ENCODE measurements around the gene C14orf180.

Gene C14orf180

DNA sequence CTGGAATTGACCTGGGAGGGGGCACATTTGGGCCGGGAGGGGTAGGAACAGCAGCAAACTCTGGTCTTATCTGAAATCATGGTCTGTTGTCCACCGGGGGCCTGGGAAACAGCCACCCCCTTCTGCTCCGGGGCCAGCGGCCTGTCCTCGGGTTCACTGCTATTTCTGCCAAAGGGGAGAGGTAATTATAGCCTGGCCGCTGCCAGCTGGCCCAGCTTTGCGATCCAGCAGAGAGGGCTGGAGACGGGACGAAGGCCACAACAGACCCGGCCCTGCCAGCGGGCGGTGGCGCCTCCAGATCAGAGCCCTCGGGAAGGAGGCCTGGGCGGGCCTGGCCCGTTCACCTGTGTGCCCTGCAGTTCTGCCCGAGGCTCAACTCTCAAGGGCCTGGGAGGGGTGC is at the start of gene C14orf180:
Gene C14orf180 (plus strand): TSS at position 258 of the 400 bp plus-strand sequence. CDS start 6,667 bp downstream, outside the sequence.
- no peak within 1 kb of the TSS for H3K27ac ChIP-seq
- TF ChIP-seq, protein P1, sequence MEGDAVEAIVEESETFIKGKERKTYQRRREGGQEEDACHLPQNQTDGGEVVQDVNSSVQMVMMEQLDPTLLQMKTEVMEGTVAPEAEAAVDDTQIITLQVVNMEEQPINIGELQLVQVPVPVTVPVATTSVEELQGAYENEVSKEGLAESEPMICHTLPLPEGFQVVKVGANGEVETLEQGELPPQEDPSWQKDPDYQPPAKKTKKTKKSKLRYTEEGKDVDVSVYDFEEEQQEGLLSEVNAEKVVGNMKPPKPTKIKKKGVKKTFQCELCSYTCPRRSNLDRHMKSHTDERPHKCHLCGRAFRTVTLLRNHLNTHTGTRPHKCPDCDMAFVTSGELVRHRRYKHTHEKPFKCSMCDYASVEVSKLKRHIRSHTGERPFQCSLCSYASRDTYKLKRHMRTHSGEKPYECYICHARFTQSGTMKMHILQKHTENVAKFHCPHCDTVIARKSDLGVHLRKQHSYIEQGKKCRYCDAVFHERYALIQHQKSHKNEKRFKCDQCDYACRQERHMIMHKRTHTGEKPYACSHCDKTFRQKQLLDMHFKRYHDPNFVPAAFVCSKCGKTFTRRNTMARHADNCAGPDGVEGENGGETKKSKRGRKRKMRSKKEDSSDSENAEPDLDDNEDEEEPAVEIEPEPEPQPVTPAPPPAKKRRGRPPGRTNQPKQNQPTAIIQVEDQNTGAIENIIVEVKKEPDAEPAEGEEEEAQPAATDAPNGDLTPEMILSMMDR (conservative IDR thresholded peaks at IDR 0.05) = no peak

DNA sequence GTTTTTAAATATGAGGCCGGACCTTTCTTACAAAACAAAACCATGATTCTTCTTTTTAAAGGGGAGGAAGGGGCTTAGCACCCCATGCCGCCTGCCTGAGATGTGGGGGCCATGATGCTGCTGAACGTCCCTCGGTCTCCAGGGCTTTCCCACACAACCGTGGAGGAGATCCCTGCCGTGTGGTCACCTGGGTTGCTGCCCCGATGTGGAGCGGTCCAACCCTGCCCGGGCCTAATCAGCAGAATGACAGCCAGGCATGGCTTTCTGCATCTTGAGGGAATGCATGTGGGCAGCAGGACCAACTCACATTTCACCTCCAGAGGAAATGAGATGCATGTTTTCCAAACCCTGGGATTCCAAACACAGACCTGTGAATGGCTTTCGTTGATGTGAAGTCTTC is 48.9 kb upstream of the C14orf180 start:
- TF ChIP-seq, protein P1 (conservative IDR thresholded peaks at IDR 0.05) = no peak
- no peak overlapping the region for H3K27ac ChIP-seq

DNA sequence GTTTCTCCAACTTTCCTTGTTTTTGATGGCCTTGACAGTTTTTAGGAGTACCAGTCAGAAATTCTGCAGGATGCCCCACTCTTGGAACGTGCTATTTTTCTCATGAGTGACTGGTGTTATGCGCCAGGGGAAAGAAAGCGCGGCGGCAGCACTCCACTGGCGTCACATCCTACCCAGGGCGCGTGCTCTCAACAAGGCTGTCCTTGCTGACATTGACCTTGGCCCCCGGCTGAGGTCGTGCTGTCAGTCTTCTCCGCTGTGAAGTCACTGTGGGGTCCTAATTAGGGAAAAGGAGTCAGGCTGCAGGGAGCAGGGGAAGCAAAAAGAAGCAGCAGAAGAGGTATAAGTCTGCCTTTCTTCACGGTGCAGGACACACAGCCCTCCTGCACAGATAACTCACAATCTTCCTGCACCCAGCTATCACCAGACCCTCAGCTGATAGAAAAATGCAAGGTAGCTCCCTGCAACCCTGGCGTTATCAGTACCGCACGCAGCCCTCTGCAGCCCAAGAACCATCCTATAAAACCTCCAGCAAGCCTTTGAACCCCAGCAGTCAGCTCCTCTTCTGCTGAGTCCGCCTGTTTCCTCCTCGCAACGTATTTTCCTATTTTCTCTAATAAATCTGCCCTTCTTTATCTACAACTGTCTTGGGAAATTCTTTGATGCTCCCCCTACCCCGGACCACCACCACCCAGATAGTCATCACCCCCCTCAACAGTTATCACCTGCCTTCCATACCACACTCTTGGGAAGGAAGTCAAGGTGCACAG is 48.0 kb upstream of the C14orf180 start:
- H3K27ac ChIP-seq = no peak overlapping the region
- TF ChIP-seq, protein P1 (conservative IDR thresholded peaks at IDR 0.05) = no peak

DNA sequence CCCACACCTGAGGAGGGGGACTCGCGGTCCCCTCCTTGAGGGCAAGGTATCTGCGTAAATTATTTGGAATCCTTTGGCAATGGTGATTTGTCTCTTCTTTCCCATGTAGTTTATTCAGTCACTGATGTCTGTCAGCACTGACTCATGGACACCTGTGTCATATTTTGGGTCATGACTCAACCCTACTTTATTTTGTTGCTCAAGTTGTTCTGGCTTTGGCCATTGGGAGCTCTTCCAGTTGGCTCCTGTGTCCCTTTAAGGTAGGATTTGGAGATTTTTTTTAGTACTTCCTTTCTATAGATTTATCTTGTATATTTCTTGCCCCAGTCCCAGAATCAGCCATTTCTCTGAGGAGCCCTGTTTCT is 47.4 kb upstream of the C14orf180 start:
- H3K27ac ChIP-seq = no peak overlapping the region
- TF ChIP-seq, protein P1 (conservative IDR thresholded peaks at IDR 0.05) = no peak

DNA sequence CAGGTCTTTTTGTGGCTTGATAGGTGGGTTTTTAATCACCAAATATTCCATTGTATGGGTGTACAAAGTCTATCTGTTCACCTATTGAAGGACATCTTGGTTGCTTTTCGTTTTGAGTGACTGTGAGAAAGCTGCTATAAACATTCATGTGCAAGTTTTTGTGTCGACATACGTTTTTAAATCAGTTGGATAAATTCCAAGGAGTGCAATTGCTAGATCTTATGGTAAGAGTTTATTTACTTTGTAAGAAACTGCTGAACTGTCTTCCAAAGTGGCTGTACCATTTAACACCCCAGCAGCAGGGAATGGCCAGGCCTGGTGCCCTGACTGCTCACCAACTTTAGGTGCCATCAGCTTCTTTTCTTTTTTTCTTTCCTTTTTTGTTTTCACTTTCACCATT is 45.5 kb upstream of the C14orf180 start:
- TF ChIP-seq, protein P1 (conservative IDR thresholded peaks at IDR 0.05) = no peak
- H3K27ac ChIP-seq = no peak overlapping the region

DNA sequence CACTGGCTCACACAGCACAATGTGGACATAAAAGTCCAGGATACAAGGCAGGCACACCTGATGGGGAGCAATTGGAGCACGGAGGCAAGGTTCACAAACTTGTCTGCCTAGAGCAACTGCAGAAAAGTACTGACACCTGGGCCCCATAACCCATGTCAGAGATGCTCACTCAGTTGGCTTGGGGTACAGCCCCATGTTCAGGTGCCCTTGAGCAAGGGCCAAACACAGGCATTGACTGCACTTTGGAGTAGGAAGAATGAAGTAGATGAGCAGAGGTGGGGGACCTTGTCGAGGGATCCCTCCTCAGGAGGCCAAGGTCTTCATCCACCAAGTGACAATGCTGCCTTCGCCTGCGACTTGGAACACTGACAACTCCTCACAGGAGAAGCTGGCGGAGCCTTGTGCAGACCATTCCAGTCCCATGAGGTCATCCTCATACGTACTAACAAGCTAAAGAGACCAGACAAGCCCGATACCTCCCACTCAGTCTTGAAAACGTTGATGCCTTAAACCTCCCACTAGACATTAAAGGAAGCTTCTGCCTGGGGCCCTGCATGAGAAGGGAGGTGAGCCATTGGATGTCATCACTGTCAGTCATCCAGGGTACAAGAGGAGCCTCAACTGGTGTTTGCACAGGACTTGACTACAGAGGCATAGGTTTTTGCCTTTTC is 42.5 kb upstream of the C14orf180 start:
- TF ChIP-seq, protein P1 (conservative IDR thresholded peaks at IDR 0.05) = no peak
- H3K27ac ChIP-seq = no peak overlapping the region

DNA sequence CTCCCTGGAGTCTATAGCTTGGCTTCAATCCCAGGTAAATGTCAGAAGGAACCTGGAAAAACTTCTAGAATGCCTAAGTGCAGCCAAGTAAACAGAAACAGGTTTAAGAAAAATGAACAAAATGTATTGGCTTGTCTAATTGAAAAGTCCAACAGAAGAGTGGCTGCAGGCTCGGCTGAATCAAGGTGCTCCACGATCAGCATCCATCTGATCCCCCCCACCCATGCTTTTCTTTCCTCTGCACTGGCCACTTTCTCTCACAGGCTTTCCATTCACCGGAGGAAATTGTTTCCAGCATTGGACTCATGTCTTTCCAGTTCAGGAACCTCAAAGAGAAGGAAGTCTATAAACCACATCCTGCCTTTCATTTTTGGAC is 42.0 kb upstream of the C14orf180 start:
- no peak overlapping the region for H3K27ac ChIP-seq
- TF ChIP-seq, protein P1 (conservative IDR thresholded peaks at IDR 0.05) = no peak

Measured in VCaP (cell line).